ENCODE measurements around the gene DCXR.

Gene DCXR

DNA sequence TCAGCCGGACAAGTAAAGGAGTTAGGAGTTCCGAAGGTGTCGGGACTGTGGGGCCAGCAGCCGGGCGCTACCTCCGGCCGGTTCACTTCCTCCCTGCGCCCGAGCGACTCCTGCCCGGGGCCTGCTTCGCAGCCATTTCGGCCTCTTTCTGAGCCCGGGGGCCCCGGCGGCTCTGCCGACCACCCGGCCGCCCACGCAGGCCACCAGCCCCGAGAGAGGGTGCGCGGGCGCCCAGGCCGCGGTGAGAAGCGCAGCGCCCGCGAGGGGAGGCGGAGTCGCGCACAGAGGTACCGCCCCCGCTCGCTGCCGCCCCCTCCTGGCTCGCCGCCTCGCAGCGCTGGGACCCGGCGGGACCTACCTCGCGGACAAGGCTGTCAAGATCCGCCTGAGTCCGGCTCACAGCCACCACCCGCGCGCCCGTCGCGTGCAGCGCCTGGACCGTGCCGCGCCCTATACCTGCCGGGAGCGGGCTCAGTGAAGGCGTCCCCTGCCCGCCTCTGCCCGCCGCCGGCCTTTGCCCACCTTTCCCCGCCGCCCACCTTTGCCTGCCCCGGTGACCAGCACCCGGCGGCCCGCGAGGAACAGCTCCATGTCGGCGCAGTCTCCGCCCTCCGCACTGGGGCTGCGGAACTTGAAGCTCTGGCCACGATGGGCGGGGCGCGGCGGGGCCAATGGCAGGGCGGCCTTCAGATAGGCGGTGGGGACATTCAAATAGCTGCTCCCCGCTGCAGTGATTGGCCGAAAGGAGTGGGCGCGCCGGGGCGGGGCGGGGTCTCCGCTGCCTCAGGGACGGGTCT lies at the start of gene DCXR:
TSS of gene DCXR (minus strand) at position 606 of the 797 bp plus-strand sequence. CDS start at position 591, 15 bp downstream.
- peak within 1 kb of the TSS; percentile 81 for H3K27ac Mint-ChIP-seq
- H3K4me3 Mint-ChIP-seq: peak within 1 kb of the TSS; percentile 81
- no peaks in the 10 kb centered on the region for H3K9me3 Mint-ChIP-seq (ENCODE audit: low read depth)
- H3K27me3 Mint-ChIP-seq: no peaks in the 10 kb centered on the region
- peaks cover 3% of the 10 kb centered on the region for H3K36me3 Mint-ChIP-seq
- H3K4me1 Mint-ChIP-seq (ENCODE audit: low read depth): peaks cover 21% of the 10 kb centered on the region

DNA sequence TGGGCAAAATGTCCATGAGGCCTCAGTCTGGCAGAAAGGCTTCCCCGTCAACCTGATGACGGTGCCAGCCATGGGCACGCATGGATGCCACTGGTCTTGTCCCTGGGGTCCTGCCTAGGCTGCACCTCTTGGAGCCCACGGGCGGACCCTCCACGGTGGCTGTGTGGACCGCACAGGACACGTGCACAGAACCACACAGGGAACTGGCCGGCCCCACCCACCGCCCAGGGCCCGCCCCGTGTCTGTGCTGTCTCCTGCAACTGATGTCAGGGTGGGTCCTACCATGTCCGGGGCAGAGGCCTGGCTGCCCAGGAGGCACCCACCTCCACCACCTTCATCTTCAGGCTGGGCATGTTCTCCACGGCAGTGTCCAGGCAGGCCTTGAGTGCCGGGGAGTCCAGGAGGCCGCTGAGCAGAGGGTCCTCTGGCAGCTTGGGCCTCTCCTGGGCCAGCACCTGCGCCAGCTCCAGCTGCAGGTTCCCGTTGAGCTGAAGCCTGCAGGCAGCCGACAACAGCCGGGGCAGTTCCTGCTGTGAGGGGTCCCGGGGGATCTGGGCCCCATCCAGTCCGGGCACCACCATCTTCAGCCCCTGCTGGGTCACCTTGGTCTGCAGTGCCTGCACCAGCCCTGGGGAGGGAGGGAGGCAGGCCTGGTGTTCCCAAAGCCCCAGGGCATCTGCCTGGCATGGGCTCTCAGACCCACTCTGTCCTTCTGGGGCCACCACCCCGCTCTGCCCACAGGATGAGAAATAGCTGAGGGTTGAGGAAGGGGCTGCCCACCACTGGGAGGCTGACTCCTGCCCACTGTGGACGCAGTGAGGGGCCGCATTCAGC lies 48.7 kb upstream of the DCXR start:
- Mint-ChIP-seq H3K27me3 (no peaks in the 10 kb centered on the region), H3K27ac (no peak overlapping the region), H3K36me3 (no peaks in the 10 kb centered on the region), H3K4me3 (no peak overlapping the region), H3K9me3 (ENCODE audit: low read depth) (no peaks in the 10 kb centered on the region), H3K4me1 (ENCODE audit: low read depth) (no peaks in the 10 kb centered on the region)

DNA sequence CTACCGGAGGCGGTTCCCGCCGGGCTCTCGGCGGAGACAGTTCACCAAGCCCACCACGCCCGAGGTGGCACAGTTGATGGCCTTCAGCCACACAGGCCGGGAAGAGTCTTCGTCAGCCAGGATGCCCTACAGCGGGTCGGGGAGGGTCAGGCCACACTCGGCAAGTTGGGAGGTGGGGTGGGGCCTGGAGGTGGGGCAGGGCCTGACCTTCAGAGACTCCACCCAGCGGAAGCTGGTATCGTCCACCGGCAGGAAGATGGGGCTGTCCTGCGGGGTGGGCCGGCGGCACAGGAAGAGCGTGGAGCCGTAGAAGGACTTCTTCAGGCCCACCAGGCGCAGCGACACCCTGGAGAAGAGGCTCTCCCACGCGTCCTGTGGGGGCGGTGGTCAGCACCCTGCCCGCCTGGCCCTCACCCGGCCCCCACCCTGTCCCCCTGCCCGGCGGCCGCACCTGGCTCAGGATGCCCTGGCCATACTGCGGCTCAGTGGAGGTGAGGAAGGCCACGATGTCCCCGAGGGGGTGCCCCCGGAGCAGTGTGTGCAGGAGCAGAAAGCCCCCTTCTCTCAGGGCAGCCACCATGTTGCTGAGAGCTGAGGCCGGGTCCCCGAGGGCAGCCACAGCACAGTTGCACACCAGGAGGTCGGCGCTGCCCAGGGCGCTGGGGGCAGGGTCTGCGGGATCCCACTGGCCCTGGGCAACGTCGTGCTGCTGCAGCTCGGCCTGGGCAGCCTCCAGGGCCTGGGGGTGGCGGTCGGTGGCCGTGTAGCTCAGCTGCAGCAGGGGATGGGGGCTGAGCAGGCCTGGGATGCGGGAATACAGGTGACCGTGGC lies 47.7 kb upstream of the DCXR start:
- no peak overlapping the region for H3K27ac Mint-ChIP-seq
- no peaks in the 10 kb centered on the region for H3K36me3 Mint-ChIP-seq
- H3K9me3 Mint-ChIP-seq (ENCODE audit: low read depth): no peaks in the 10 kb centered on the region
- H3K27me3 Mint-ChIP-seq: no peaks in the 10 kb centered on the region
- no peaks in the 10 kb centered on the region for H3K4me1 Mint-ChIP-seq (ENCODE audit: low read depth)
- H3K4me3 Mint-ChIP-seq: no peak overlapping the region

DNA sequence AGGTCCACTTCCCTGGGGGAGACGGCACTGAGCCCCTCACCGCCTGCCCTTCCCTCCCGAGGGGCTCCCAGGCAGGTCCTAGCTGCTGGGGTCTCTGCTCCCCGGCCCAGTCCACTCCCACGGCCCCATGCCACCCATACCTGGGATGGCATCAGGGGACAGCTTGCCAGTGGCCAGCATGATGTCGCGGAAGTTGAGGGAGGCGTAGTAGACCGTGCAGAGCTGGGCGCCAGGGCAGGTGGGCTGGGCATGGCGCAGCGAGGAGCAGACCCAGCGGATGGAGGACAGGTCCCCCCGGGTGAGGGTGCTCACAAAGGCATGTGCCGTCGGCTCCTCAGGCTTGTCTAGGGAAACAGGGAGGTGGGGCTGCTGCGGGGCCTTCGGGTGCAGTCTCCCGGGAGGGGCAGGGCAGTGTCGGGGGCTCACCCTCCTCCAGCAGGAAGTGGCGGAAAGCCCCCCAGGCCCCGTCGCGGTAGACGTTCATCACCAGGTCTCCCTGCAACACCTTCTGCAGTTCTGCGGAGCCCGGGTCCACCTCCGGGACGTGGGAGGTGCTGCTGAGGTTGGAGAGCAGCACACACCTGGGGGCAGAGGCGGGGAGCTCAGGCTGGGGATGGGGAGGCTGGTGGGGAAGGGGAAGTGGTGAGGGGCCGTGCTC lies 47.0 kb upstream of the DCXR start:
- no peaks in the 10 kb centered on the region for H3K36me3 Mint-ChIP-seq
- H3K4me1 Mint-ChIP-seq (ENCODE audit: low read depth): no peaks in the 10 kb centered on the region
- H3K4me3 Mint-ChIP-seq: no peak overlapping the region
- H3K27ac Mint-ChIP-seq: no peak overlapping the region
- H3K27me3 Mint-ChIP-seq: no peaks in the 10 kb centered on the region
- no peaks in the 10 kb centered on the region for H3K9me3 Mint-ChIP-seq (ENCODE audit: low read depth)

DNA sequence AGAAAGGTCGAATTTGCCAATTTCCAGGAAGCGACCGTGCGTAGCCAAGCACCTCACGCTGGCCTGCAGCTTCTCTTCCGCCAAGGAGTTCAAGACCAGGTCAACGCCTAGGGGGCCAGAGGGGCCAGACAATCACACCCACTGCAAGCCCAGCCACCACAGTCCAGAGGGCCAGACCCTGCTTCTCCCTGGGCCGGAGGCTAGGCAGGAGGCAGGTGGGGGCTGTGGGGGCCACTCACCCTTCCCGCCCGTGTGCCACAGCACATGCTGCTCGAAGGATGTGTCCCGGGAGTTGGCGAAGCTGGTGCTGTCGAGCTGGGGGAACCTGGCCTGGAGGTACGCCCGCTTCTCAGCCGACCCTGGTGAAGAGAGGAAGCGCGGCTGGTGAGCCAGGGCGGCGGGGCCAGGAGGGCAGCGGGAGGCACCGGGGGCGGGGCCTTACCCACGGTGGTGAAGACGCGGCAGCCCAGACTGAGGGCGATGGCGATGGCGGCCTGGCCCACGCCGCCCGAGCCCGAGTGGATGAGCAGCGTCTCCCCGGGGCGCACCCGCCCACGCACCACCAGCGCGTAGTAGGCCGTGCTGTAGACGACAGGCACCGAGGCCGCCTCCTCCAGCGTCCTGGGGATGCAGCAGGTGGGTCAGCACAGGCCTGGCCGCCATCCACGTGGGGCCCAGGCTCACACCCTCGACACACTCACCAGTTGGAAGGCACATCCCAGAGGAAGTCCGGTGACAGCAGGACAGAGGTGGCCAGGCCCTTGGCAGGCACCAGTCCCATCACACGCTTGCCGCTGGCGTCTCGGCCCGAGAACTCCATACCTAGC lies 46.2 kb upstream of the DCXR start:
- no peak overlapping the region for H3K4me3 Mint-ChIP-seq
- H3K4me1 Mint-ChIP-seq (ENCODE audit: low read depth): no peaks in the 10 kb centered on the region
- no peak overlapping the region for H3K27ac Mint-ChIP-seq
- no peaks in the 10 kb centered on the region for H3K27me3 Mint-ChIP-seq
- no peaks in the 10 kb centered on the region for H3K9me3 Mint-ChIP-seq (ENCODE audit: low read depth)
- no peaks in the 10 kb centered on the region for H3K36me3 Mint-ChIP-seq

DNA sequence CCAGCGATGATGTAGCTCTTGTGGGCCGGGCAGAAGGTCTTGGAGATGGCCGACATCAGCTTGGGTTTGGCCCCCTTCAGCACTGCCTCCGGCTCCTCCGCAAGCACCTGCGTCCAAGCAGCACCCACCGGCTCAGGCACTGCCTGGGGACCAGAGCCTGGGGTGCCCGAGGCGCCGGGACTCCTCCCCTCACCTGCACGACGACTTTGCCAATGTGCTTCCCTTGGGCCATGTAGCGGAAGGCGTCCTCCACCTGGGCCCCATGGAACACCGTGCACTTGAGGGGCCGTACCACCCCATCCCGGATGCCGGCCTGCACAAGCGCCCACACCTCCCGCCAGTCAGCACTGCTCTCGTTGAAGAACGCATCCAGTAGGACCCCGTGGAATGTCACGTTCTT lies 45.5 kb upstream of the DCXR start:
- H3K36me3 Mint-ChIP-seq: peaks cover 2% of the 10 kb centered on the region
- no peaks in the 10 kb centered on the region for H3K27me3 Mint-ChIP-seq
- H3K4me3 Mint-ChIP-seq: no peak overlapping the region
- H3K4me1 Mint-ChIP-seq (ENCODE audit: low read depth): no peaks in the 10 kb centered on the region
- H3K9me3 Mint-ChIP-seq (ENCODE audit: low read depth): no peaks in the 10 kb centered on the region
- no peak overlapping the region for H3K27ac Mint-ChIP-seq

DNA sequence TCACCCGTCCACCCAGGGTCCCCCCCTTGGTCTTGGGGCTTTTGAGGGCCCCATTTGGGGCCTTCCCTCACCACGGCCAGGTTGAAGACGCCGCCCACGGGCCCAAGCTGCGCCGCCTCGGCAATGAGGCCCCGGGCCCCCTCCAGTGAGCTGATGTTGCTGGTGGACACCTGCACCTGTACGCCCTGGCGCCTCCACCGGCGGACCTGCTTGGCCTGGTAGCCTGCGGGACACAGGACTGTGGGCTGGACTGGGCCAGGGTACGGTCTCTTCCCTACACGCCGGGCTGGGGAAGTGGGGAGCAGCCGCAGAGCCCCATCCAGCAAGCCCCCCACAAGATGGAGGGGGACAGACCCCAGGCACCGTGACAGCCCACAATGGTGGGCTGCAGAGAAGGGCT lies 45.0 kb upstream of the DCXR start:
- H3K9me3 Mint-ChIP-seq (ENCODE audit: low read depth): no peaks in the 10 kb centered on the region
- peaks cover 2% of the 10 kb centered on the region for H3K36me3 Mint-ChIP-seq
- H3K4me3 Mint-ChIP-seq: no peak overlapping the region
- H3K27ac Mint-ChIP-seq: no peak overlapping the region
- no peaks in the 10 kb centered on the region for H3K27me3 Mint-ChIP-seq
- H3K4me1 Mint-ChIP-seq (ENCODE audit: low read depth): no peaks in the 10 kb centered on the region

DNA sequence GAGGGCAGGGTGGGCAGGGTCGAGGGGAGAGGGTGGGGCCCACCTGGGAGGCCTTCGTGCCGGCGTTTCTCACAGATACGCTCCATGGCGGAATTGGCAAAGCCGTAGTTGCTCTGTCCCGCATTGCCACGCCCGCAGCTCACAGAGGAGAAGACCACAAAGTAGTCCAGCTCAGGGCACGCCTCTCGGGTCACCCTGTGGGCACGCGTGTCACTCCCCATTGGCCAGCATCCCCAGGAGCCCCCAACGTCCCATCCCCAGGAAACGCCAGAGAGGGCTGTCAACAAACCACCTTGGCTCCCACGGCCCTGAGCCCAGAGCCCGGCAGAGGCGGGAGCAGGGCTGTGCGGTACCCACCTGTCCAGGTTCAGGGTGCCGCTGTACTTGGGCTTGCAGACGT lies 44.5 kb upstream of the DCXR start:
- no peak overlapping the region for H3K4me3 Mint-ChIP-seq
- H3K27me3 Mint-ChIP-seq: no peaks in the 10 kb centered on the region
- no peaks in the 10 kb centered on the region for H3K4me1 Mint-ChIP-seq (ENCODE audit: low read depth)
- no peak overlapping the region for H3K27ac Mint-ChIP-seq
- H3K36me3 Mint-ChIP-seq: peaks cover 2% of the 10 kb centered on the region
- no peaks in the 10 kb centered on the region for H3K9me3 Mint-ChIP-seq (ENCODE audit: low read depth)

DNA sequence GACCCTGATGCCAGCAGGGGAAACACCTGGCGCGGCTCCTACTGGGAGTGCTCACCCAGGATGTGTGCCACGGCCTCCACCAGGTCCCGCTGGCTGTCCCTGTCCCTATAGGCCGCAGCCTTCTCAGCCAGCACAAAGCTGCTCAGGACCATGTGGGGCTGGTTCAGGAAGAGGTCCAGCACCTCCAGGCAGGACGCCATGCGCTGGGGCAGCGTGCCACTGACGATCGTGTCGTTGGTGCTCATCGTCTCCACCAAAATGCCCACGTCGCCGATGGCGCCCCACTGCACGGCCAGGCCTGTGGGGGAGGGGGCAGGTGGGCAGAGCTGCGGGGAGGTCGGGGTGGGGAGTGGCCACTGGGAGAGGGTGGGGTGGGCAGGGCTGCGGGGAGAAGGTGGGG lies 44.0 kb upstream of the DCXR start:
- peaks cover 2% of the 10 kb centered on the region for H3K36me3 Mint-ChIP-seq
- no peak overlapping the region for H3K27ac Mint-ChIP-seq

DNA sequence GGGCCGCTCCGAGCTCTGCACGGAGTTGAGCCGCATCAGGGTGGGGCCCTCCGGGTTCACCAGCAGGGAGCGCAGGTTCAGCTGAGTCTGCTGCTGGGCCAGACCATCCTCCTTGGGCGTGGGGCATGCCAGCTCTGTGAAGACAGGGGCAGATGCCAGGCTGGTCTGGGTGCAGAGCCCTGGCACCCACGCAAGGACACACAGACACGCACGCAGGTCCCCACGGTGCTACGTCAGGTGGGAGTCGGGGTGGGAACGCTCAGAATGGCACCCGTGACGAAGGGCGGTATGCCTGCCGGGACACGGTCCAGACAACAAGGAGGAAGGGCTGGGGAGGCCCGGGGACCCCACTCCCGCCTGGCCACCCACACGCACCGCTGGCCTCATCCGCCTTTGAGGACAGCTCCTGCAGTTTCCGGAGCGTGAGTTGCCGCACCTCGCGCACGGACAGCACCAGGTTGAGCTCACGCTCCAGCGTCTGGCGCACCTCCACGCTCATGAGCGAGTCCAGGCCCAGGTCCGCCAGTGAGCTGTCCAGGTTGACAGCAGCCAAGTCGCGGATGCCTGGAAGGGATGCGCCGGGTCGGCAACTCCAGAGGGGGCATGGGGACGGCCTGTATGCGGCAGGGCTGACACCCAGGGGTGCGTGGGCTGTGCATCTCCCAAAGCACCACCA lies 43.4 kb upstream of the DCXR start:
- Mint-ChIP-seq H3K36me3 (peaks cover 2% of the 10 kb centered on the region), H3K4me3 (no peak overlapping the region), H3K27me3 (no peaks in the 10 kb centered on the region), H3K27ac (no peak overlapping the region), H3K4me1 (ENCODE audit: low read depth) (no peaks in the 10 kb centered on the region), H3K9me3 (ENCODE audit: low read depth) (no peaks in the 10 kb centered on the region)

More for the DNA sequence above, 44.0 kb upstream of the DCXR start:
- H3K27me3 Mint-ChIP-seq: no peaks in the 10 kb centered on the region
- H3K4me1 Mint-ChIP-seq (ENCODE audit: low read depth): no peaks in the 10 kb centered on the region
- no peak overlapping the region for H3K4me3 Mint-ChIP-seq
- no peaks in the 10 kb centered on the region for H3K9me3 Mint-ChIP-seq (ENCODE audit: low read depth)

DNA sequence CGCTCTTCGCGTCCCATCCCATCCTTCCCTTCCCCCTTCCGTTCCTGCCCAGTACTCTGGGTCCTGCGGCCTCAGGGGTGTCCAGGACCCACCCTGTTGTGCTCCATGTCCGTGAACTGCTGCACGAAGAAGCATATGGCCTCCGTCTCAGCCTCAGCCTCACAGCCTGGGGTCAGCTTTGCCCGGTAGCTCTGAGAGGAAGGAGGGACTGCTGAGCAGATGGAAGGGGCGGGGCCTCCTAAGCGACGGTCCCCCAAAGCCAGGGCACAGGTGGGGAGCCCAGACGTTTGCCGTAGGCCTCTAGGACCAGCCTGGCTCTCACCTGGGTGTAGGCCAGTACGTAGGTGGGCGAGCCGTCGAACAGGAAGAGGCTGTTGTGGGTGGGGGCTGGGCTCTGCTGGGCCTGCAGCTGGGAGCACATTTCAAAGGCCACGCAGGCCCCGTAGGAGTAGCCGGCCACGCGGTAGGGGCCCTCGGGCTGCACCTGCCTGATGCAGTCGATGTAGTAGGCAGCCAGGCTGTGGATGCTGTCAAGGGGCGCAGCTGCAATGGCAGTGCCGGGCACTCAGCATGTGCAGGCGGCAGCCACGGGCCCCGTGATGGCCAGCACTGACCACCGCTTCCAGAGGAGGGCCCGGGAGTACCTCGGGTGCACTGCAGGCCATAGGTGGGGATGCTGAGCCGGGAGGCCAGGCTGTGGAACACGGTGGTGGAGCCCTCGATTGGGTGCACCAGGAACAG lies 42.7 kb upstream of the DCXR start:
- Mint-ChIP-seq H3K4me1 (ENCODE audit: low read depth) (no peaks in the 10 kb centered on the region), H3K27ac (no peak overlapping the region), H3K36me3 (peaks cover 2% of the 10 kb centered on the region), H3K27me3 (no peaks in the 10 kb centered on the region), H3K9me3 (ENCODE audit: low read depth) (no peaks in the 10 kb centered on the region), H3K4me3 (no peak overlapping the region)

DNA sequence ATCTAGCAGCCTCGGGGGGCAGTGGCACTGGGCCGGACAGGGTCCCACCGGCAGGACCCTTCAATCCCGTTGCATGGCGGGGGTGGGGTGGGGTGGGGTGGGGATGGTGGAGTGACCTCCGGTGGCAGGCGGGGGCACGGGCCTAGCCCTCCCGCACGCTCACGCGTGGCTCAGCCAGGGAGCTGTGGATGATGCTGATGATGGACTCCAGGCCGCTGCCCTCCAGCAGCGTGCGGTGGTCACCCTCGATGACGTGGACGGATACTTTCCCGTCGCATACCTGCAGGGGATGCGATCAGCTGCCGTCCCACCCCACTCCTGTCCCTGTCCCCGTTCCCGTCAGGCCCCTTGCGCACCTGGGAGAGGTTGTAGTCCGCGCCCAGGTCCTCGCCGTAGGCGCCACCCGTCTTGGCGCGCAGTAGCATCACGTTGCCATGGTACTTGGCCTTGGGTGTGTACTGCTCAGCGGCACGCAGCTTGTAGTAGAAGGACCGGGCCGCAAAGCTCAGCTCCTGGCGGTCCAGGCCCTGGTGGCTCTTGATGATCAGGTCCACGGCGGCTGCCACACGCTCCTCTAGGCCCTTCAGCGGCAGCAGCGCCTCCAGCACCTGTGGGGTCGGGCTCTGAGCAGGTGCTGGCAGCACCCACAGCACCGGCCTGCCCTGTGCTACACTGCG lies 41.6 kb upstream of the DCXR start:
- H3K4me3 Mint-ChIP-seq: no peak overlapping the region
- no peaks in the 10 kb centered on the region for H3K4me1 Mint-ChIP-seq (ENCODE audit: low read depth)
- no peaks in the 10 kb centered on the region for H3K27me3 Mint-ChIP-seq
- no peaks in the 10 kb centered on the region for H3K9me3 Mint-ChIP-seq (ENCODE audit: low read depth)
- H3K27ac Mint-ChIP-seq: no peak overlapping the region
- peaks cover 2% of the 10 kb centered on the region for H3K36me3 Mint-ChIP-seq

Data from activated naive CD8-positive, alpha-beta T cell (primary cell).